ENCODE data around the gene PDHX. TPM values are rescaled to one million over a fixed set of nuclear protein-coding genes. Genes with fewer than 3 reads are reported as not detected.
"Not testable (repeated sequence)": the region's sequence is repeated elsewhere in the genome, so short reads cannot be mapped to it uniquely, and the experiment has no call there.

PDHX gene
- total RNA-seq, 1 experiment from 2014 or later, result 63.0 TPM

GRCh38 chr11:34891611-34892010 is 24.8 kb upstream of the PDHX start:
- no peak for ATAC-seq
- H3K27ac ChIP-seq (ENCODE audit: low read length), result no peak overlapping the region

GRCh38 chr11:34893416-34893815 is 23.0 kb upstream of the PDHX start:
- no peak for TF ChIP-seq CTCF (IDR thresholded peaks at IDR 0.05)
- no peak for TF ChIP-seq SIN3A (IDR thresholded peaks at IDR 0.05; ENCODE audit: borderline replicate concordance, insufficient read depth, low read depth, low read length)
- TF ChIP-seq POLR2AphosphoS5 (IDR thresholded peaks at IDR 0.05; ENCODE audit: low read depth, low read length), result no peak
- TF ChIP-seq TCF7L2 (IDR thresholded peaks at IDR 0.05; ENCODE audit: low read depth, low read length), result no peak
- no peak for TF ChIP-seq REST (IDR thresholded peaks at IDR 0.05; ENCODE audit: insufficient read depth in 1 of 2, low read depth in 2 of 2, low read length in 1 of 2)
- peaks cover 3% of the 10 kb centered on the region for H3K4me1 ChIP-seq (ENCODE audit: control insufficient read depth, insufficient read depth, low read length)
- H3K4me3 ChIP-seq (ENCODE audit: low read depth in 2 of 2, low read length in 2 of 2), result no peak overlapping the region
- no peaks in the 10 kb centered on the region; the same call in 1 of the 2 replicates for H3K36me3 ChIP-seq (ENCODE audit: control insufficient read depth, insufficient read depth, low read length)
- ATAC-seq, result no peak
- H3K27ac ChIP-seq (ENCODE audit: low read length), result no peak overlapping the region
- no TSS peak for BruUV-seq (replicated peaks)
- no peaks in the 10 kb centered on the region for H3K9me3 ChIP-seq (ENCODE audit: control insufficient read depth, insufficient read depth, low read depth, low read length)
- intact Hi-C loops (cut with micrococcal nuclease; ENCODE audit: unreplicated experiment) (loop anchor here (10.0 kb wide), 1 partner anchor 239 kb away; no protein-coding TSS in a partner anchor), in situ Hi-C loops (cut with HindIII; ENCODE audit: low pct_unique_long_range_greater_than_20kb, low sequenced_read_pairs) (no loop called here)
- CTCF ChIA-PET, result interaction anchor here (1.7 kb wide), 1 partner anchor 307 kb away, joined by 8 read pairs; no protein-coding TSS in a partner anchor
- H3K27me3 ChIP-seq (ENCODE audit: control insufficient read depth, insufficient read depth, low read length), result no peaks in the 10 kb centered on the region
- POLR2A ChIA-PET, result no interaction called here
- no peak for DNase-seq (ENCODE audit: low read depth, low spot score)

More at GRCh38 chr11:34891611-34892010, 24.8 kb upstream of the PDHX start:
- no peaks in the 10 kb centered on the region for H3K9me3 ChIP-seq (ENCODE audit: control insufficient read depth, insufficient read depth, low read depth, low read length)
- no peak for DNase-seq (ENCODE audit: low read depth, low spot score)
- no peaks in the 10 kb centered on the region for H3K27me3 ChIP-seq (ENCODE audit: control insufficient read depth, insufficient read depth, low read length)
- H3K36me3 ChIP-seq (ENCODE audit: control insufficient read depth, insufficient read depth, low read length), result no peaks in the 10 kb centered on the region; the same call in 1 of the 2 replicates
- ChIA-PET POLR2A (interaction anchor here (0.6 kb wide), 1 partner anchor 519 kb away, joined by 3 read pairs; no protein-coding TSS in a partner anchor), CTCF (interaction anchor here (1.0 kb wide), 2 partner anchors 7 to 305 kb away, joined by 3 to 4 read pairs; no protein-coding TSS in a partner anchor)
- in situ Hi-C loops (cut with HindIII; ENCODE audit: low pct_unique_long_range_greater_than_20kb, low sequenced_read_pairs) (no loop called here), intact Hi-C loops (cut with micrococcal nuclease; ENCODE audit: unreplicated experiment) (loop anchor here (2.0 to 10.0 kb wide), 2 partner anchors 237 to 305 kb away; no protein-coding TSS in a partner anchor)
- H3K4me3 ChIP-seq (ENCODE audit: low read depth in 2 of 2, low read length in 2 of 2), result no peak overlapping the region
- H3K4me1 ChIP-seq (ENCODE audit: control insufficient read depth, insufficient read depth, low read length), result no peaks in the 10 kb centered on the region; the same call in 1 of the 2 replicates
- TF ChIP-seq TCF7L2 (IDR thresholded peaks at IDR 0.05; ENCODE audit: low read depth, low read length) (no peak), POLR2AphosphoS5 (IDR thresholded peaks at IDR 0.05; ENCODE audit: low read depth, low read length) (no peak), CTCF (IDR thresholded peaks at IDR 0.05) (no peak), REST (IDR thresholded peaks at IDR 0.05; ENCODE audit: insufficient read depth in 1 of 2, low read depth in 2 of 2, low read length in 1 of 2) (no peak), SIN3A (IDR thresholded peaks at IDR 0.05; ENCODE audit: borderline replicate concordance, insufficient read depth, low read depth, low read length) (no peak)
- no TSS peak for BruUV-seq (replicated peaks)

- ATAC-seq; H3K9me3 ChIP-seq (ENCODE audit: control insufficient read depth, insufficient read depth, low read depth, low read length); DNase-seq (ENCODE audit: low read depth, low spot score); H3K27me3 ChIP-seq (ENCODE audit: control insufficient read depth, insufficient read depth, low read length); BruUV-seq (replicated peaks); H3K27ac ChIP-seq (ENCODE audit: low read length); in situ Hi-C loops (cut with HindIII; ENCODE audit: low pct_unique_long_range_greater_than_20kb, low sequenced_read_pairs); H3K36me3 ChIP-seq (ENCODE audit: control insufficient read depth, insufficient read depth, low read length); CTCF ChIA-PET; H3K4me3 ChIP-seq (ENCODE audit: low read depth in 2 of 2, low read length in 2 of 2); POLR2A ChIA-PET: not testable (repeated sequence)
- peaks cover 14% of the 10 kb centered on the region for H3K4me1 ChIP-seq (ENCODE audit: control insufficient read depth, insufficient read depth, low read length)
- intact Hi-C loops (cut with micrococcal nuclease; ENCODE audit: unreplicated experiment), result loop anchor here (5.0 to 10.0 kb wide), 4 partner anchors 241 to 539 kb away; partner anchors contain the start of genes ABTB2 and ELF5
Measured at GRCh38 chr11:34896191-34896590, 20.2 kb upstream of the PDHX start.

All from Panc1 (cell line).